NB4 (cell line): ENCODE results near the gene LRFN3.
A peak's percentile ranks its signal among the peaks of the same experiment; 100 is the strongest.

Experiments
- DNase-seq: peaks from one replicate; pipeline ENCODE4 v3.0.0; 2010; ENCODE audit warnings: low read depth
- H3K4me3 ChIP-seq: one replicate; pipeline ENCODE4 v1.5.1; 2011; ENCODE audit warnings: mild to moderate bottlenecking, low read depth, low read length, moderate library complexity
- MYC ChIP-seq: IDR thresholded peaks from 2 replicates; pipeline ENCODE4 v1.6.1; 2011; ENCODE audit warnings: low read depth, low read length
- POLR2A ChIP-seq: IDR thresholded peaks from 2 replicates; pipeline ENCODE4 v1.6.1; 2011; ENCODE audit warnings: mild to moderate bottlenecking; ENCODE audit not compliant: insufficient read length; ENCODE audit errors: extremely low read depth
- TF ChIP-seq, protein P1 (sequence below): IDR thresholded peaks from 2 replicates; pipeline ENCODE4 v1.6.1; 2011; ENCODE audit warnings: low read depth, low read length
- TF ChIP-seq, protein P2 (sequence below): IDR thresholded peaks from one replicate; pipeline ENCODE4 v1.5.1; 2012; ENCODE audit warnings: low read depth, low read length

LRFN3 gene

GRCh38 chr19:35901055-35901644 is 35.0 kb upstream of the LRFN3 start:
- peak overlapping the region; percentile 40 for H3K4me3 ChIP-seq
- DNase-seq = no peak
- TF ChIP-seq POLR2A (no peak), MYC (no peak)
- TF ChIP-seq, protein P1, sequence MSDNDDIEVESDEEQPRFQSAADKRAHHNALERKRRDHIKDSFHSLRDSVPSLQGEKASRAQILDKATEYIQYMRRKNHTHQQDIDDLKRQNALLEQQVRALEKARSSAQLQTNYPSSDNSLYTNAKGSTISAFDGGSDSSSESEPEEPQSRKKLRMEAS = no peak
- TF ChIP-seq, protein P2, sequence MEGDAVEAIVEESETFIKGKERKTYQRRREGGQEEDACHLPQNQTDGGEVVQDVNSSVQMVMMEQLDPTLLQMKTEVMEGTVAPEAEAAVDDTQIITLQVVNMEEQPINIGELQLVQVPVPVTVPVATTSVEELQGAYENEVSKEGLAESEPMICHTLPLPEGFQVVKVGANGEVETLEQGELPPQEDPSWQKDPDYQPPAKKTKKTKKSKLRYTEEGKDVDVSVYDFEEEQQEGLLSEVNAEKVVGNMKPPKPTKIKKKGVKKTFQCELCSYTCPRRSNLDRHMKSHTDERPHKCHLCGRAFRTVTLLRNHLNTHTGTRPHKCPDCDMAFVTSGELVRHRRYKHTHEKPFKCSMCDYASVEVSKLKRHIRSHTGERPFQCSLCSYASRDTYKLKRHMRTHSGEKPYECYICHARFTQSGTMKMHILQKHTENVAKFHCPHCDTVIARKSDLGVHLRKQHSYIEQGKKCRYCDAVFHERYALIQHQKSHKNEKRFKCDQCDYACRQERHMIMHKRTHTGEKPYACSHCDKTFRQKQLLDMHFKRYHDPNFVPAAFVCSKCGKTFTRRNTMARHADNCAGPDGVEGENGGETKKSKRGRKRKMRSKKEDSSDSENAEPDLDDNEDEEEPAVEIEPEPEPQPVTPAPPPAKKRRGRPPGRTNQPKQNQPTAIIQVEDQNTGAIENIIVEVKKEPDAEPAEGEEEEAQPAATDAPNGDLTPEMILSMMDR = no peak

DNA sequence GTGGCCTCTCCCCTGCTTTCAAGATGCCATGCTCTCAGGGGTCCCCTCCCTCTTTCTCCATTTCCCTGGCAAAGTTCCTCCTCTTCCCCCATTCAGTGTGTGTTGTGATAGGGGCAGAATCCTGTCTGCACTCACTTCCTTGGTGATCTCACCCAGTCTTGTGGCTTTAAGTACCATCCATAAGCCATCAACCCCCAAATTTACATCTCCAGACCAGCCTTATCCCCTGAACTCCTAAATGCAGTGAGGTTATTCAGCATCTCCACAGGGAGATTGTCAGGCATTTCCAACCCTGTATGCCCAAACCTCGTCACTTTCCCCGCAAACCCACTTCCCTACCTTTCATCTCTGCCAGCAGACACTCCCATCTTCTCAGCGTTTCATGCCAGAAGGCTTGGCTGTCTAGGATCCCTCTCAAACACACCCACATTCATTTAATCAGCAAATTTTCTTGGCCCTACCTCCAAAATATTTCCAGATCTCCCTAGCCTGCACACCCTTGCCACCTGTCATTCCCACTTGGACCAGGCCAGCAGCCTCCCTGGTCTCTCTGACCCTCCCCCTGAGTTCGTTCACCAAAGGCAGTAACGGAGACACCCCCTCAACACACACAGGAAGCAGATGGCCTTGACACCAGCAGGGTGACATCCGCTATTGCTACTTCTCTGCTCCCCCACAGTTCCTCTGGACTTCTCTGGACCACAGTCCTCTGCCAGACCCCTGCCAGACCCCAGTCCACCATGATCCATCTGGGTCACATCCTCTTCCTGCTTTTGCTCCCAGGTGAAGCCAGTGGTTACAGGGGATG is 34.1 kb upstream of the LRFN3 start, which contains the start of gene HCST:
Gene HCST, plus strand, starts transcription at position 676 of the 808 bp plus-strand sequence. Its CDS starts 65 bp downstream, at position 741.
- TF ChIP-seq, protein P2 = no peak
- TF ChIP-seq MYC = peak; percentile 50; the same call in 1 of the 2 replicates
- TF ChIP-seq, protein P1 = 0 out of 2 replicates have a peak, but pooled peaks have one; percentile 66
- TF ChIP-seq POLR2A = no peak
- peak; percentile 81 for DNase-seq
- H3K4me3 ChIP-seq = peak within 1 kb of the TSS; percentile 40

- H3K4me3 ChIP-seq = peak overlapping the region; percentile 40
- TF ChIP-seq, protein P2 = no peak
- no peak for TF ChIP-seq MYC
- TF ChIP-seq, protein P1 = no peak
- TF ChIP-seq POLR2A = no peak
- DNase-seq = no peak
Measured at GRCh38 chr19:35902870-35903475, 33.2 kb upstream of the LRFN3 start.

DNA sequence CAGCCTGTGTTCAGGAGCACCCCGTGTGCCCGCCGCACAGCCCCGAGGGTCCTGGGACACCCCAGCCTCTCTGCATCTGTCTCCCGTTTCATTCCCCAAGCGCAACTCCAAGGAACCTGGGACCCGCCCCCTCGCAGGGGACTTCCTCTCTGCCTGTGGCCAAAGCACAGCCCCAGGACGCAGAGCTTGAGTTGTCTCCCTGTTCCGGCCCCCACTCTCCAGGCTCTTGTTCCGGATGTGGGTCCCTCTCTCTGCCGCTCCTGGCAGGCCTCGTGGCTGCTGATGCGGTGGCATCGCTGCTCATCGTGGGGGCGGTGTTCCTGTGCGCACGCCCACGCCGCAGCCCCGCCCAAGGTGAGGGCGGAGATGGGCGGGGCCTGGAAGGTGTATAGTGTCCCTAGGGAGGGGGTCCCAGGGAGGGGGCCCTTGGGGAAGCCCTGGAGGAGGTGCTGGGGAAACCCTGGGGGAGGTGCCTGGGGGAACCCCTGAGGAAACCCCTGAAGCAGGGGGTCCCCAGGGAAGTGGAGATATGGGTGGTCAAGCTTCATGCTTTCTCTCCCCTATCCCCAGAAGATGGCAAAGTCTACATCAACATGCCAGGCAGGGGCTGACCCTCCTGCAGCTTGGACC is 32.5 kb upstream of the LRFN3 start:
- peak; percentile 96 for DNase-seq
- peak overlapping the region; percentile 40 for H3K4me3 ChIP-seq
- TF ChIP-seq MYC = peak; percentile 98
- TF ChIP-seq, protein P2 = no peak
- TF ChIP-seq, protein P1 = peak; percentile 92
- no peak for TF ChIP-seq POLR2A

- TF ChIP-seq, protein P2 = no peak
- TF ChIP-seq POLR2A (no peak), MYC (no peak)
- TF ChIP-seq, protein P1 = no peak
- DNase-seq = peak; percentile 77
- no peak overlapping the region for H3K4me3 ChIP-seq
Measured at GRCh38 chr19:35904311-35905068, 31.7 kb upstream of the LRFN3 start.
